Measurements from ENCODE around the gene TWNK. TPM values are rescaled to one million over a fixed set of nuclear protein-coding genes. Genes with fewer than 3 reads are reported as not detected.
A peak's percentile ranks its signal among the peaks of the same experiment; 100 is the strongest.

Gene TWNK
- total RNA-seq, 1 experiment from 2014 or later = 38.7 TPM

GRCh38 chr10:101013365-101013825 lies 26.1 kb downstream of the TWNK start:
- no peak overlapping the region for H3K9ac ChIP-seq (ENCODE audit: extremely low read depth, insufficient read length, low read length)
- no peak overlapping the region for H2BK20ac ChIP-seq (ENCODE audit: low read depth, low read length, poor library complexity, severe bottlenecking)
- H2AK5ac ChIP-seq (ENCODE audit: insufficient read length, low read length) = no peak overlapping the region
- H3K4me3 Mint-ChIP-seq = peak overlapping the region in 1 of 2 experiments; percentile 2; a peak in 1 of 5 replicates
- no peaks in the 10 kb centered on the region for H3K79me1 ChIP-seq (ENCODE audit: insufficient read depth, low read depth, low read length, poor library complexity, severe bottlenecking)
- TF ChIP-seq, protein P1, sequence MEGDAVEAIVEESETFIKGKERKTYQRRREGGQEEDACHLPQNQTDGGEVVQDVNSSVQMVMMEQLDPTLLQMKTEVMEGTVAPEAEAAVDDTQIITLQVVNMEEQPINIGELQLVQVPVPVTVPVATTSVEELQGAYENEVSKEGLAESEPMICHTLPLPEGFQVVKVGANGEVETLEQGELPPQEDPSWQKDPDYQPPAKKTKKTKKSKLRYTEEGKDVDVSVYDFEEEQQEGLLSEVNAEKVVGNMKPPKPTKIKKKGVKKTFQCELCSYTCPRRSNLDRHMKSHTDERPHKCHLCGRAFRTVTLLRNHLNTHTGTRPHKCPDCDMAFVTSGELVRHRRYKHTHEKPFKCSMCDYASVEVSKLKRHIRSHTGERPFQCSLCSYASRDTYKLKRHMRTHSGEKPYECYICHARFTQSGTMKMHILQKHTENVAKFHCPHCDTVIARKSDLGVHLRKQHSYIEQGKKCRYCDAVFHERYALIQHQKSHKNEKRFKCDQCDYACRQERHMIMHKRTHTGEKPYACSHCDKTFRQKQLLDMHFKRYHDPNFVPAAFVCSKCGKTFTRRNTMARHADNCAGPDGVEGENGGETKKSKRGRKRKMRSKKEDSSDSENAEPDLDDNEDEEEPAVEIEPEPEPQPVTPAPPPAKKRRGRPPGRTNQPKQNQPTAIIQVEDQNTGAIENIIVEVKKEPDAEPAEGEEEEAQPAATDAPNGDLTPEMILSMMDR (conservative IDR thresholded peaks at IDR 0.05) = no peak
- no peak overlapping the region for H4K91ac ChIP-seq (ENCODE audit: insufficient read length, low read depth, low read length)
- no peak overlapping the region for H3K14ac ChIP-seq (ENCODE audit: insufficient read depth, low read length)
- H3K27ac Mint-ChIP-seq = peak overlapping the region in 1 of 3 experiments; percentile 32; a peak in 2 of 7 replicates
- peaks cover 23 to 44% of the 10 kb centered on the region in 2 experiments for H3K4me1 Mint-ChIP-seq
- no peak overlapping the region for H3K27ac ChIP-seq (ENCODE audit: insufficient read length, low read depth, low read length)
- H2BK5ac ChIP-seq (ENCODE audit: insufficient read length, low read length) = no peak overlapping the region
- H2AFZ ChIP-seq (ENCODE audit: low read length) = no peak overlapping the region
- no peak for DNase-seq
- peaks cover 47% of the 10 kb centered on the region for H3K27me3 Mint-ChIP-seq (ENCODE audit: low read depth)
- H3K4me2 ChIP-seq (ENCODE audit: insufficient read depth, insufficient read length, low read length) = no peak overlapping the region
- H3K9me3 ChIP-seq (ENCODE audit: control insufficient read depth, low read depth, low read length) = no peaks in the 10 kb centered on the region
- H3K56ac ChIP-seq (ENCODE audit: insufficient read length, low read depth, low read length) = no peak overlapping the region
- H3K27me3 ChIP-seq (ENCODE audit: insufficient read depth, low read length) = peaks cover 12% of the 10 kb centered on the region; the same call in 1 of the 2 replicates
- H3K9me3 Mint-ChIP-seq = no peaks in the 10 kb centered on the region; a peak in 1 of 5 replicates
- no peak overlapping the region for H2BK15ac ChIP-seq (ENCODE audit: low read depth, low read length)
- H3K79me2 ChIP-seq (ENCODE audit: insufficient read depth, low read length) = no peaks in the 10 kb centered on the region
- H4K20me1 ChIP-seq (ENCODE audit: control insufficient read depth, insufficient read depth, insufficient read length) = no peaks in the 10 kb centered on the region
- no CpG with 5 or more reads among the region's 9 CpGs for WGBS (ENCODE audit: extremely low coverage, insufficient read length, low lambda C conversion rate)
- no peak overlapping the region for H3K18ac ChIP-seq (ENCODE audit: insufficient read length, low read depth, low read length)
- peaks cover 6% of the 10 kb centered on the region for H3K23me2 ChIP-seq (ENCODE audit: insufficient read length, low read depth, low read length, poor library complexity, severe bottlenecking)
- H2BK12ac ChIP-seq (ENCODE audit: insufficient read length, low read depth, low read length) = no peak overlapping the region
- H3K4ac ChIP-seq (ENCODE audit: low read depth, low read length) = no peak overlapping the region
- H3K4me1 ChIP-seq (ENCODE audit: insufficient read depth, low read length) = no peaks in the 10 kb centered on the region
- H2BK120ac ChIP-seq (ENCODE audit: low read depth, low read length, poor library complexity, severe bottlenecking) = no peak overlapping the region
- no peak overlapping the region for H4K5ac ChIP-seq (ENCODE audit: insufficient read length, low read depth, low read length)
- H3T11ph ChIP-seq (ENCODE audit: low read length) = no peak overlapping the region
- no peaks in the 10 kb centered on the region for H3K36me3 Mint-ChIP-seq (ENCODE audit: insufficient read depth in 1 of 3, low read depth in 3 of 3)
- H4K8ac ChIP-seq (replicated peaks; ENCODE audit: insufficient read length, low read depth, low read length) = no peak overlapping the region
- no peak overlapping the region for H3K23ac ChIP-seq (ENCODE audit: insufficient read length, low read depth, low read length)
